HG02943 (cell line): Measurements from ENCODE around the gene ARMC10.
"Not testable (repeated sequence)": the region's sequence is repeated elsewhere in the genome, so short reads cannot be mapped to it uniquely, and the experiment has no call there.

Experiments used
- ATAC-seq: cut with Tn5 transposase; IDR thresholded peaks from one replicate; pipeline ENCODE4 v1.9.1; 2021; ENCODE audit warnings: mild to moderate bottlenecking, low read depth, moderate library complexity; ENCODE audit not compliant: unreplicated experiment

ARMC10 gene

GRCh38 chr7:103077318-103077717, 2.4 kb downstream of the ARMC10 start:
- no peak for ATAC-seq

GRCh38 chr7:103078226-103078625, 3.3 kb downstream of the ARMC10 start:
- ATAC-seq = not testable (repeated sequence)

DNA sequence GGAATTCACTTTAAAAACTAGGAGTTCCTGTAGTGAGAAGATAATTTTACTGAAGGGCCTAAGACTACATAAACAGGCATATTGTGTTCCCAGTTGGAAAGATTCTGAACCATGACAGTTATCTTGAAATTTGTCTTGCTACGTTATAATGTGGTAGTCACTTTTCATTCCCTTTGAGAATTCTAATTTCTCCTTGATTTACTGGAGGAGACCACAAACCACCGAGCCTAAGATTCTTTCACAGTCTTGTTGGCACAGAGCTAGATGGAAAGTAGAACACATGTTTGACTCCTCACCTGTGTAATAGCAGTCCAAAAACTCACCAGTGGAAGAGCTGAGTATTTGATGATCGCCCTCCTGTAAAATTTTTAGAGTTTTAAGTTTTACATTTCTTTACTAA, 4.9 kb downstream of the ARMC10 start:
- ATAC-seq = no peak

- no peak for ATAC-seq
Measured at GRCh38 chr7:103080923-103081322, 6.0 kb downstream of the ARMC10 start.

DNA sequence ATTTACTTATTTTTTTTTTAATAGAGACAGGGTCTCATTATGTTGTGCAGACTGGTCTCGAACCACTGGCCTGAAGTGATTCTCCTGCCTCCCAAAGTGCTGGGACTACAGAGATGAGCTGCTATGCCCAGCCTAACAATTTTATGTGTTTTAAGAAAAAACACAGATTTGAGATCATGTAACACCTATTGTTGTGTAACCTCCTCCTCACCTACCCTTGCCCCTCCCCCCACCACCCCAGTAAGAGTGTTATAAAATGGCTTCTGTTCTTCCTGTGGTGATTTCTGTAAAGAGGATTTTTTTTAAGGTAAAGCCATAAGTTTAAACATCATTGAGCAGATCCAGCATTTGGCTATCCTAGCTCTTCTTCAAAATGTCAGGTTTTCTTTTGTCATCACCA, 7.6 kb downstream of the ARMC10 start:
- no peak for ATAC-seq

GRCh38 chr7:103083210-103083609, 8.3 kb downstream of the ARMC10 start:
- no peak for ATAC-seq

DNA sequence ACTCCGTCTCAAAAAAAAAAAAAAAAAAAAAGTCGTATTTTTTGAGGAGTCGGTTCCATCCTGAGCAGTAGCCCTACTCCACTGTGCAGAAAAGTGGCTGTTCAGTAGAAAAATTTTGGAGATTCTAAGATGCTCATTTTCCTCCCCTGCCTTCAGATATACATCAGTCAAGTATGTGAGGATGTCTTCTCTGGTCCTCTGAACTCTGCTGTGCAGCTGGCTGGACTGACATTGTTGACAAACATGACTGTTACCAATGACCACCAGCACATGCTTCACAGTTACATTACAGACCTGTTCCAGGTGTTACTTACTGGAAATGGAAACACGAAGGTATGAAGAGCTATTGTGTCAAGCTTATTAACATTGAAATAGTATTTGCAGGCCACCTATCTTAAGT, 17.4 kb downstream of the ARMC10 start:
- not testable (repeated sequence) for ATAC-seq

DNA sequence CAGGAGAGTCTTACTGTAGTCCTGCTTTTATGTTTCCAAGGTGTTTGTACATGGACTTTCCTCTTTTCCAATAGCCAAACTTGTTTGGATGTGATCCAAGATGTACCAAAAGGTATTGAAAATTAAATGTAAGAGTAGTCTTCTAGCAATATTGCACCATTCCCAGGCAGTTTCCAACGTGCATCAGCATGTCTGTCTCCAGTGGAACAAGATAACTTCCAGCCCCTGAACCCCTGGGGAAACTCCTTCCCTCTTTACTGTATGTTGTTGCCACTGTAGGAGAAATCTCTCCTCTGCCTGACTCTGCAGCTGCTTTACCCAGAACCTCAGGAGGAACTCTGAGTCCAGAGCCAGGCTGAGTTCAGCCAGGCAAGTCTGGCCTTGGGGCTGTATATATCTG, 18.5 kb downstream of the ARMC10 start:
- ATAC-seq = no peak

DNA sequence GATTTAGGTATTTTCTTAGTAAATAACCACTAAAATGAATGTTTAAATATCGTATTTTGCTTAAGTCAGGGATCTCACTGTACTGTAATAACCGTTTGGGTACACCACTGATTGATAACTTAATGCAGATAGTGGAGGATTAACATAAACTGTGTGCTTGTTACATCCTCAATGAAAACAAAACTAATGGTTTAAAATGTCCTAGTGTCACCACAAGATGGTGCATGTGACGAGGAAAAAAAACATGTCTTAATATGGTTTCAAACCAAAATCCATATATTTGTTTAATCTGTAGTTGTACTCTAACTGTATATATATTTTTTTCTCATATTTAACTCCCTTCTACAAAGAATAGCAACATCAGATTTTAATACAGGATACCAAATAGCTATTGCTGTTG, 19.2 kb downstream of the ARMC10 start:
- ATAC-seq = no peak

- ATAC-seq = not testable (repeated sequence)
Measured at GRCh38 chr7:103095558-103095957, 20.6 kb downstream of the ARMC10 start.

DNA sequence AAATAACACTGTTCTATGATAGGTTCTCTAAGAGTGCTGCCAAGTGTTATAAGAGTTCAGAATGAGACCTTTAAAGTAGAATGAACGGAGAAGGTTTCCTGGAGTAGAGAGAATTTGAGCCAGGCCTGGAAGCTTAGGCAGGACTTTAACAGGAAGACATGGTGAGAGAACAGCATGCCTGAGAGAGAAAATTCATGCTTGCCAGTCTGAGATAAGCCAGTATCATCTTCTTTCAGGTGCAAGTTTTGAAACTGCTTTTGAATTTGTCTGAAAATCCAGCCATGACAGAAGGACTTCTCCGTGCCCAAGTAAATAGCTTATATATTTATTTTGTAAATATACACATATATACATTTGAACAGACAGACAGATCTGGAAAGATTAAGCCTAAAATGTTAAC, 22.1 kb downstream of the ARMC10 start:
- ATAC-seq = no peak

DNA sequence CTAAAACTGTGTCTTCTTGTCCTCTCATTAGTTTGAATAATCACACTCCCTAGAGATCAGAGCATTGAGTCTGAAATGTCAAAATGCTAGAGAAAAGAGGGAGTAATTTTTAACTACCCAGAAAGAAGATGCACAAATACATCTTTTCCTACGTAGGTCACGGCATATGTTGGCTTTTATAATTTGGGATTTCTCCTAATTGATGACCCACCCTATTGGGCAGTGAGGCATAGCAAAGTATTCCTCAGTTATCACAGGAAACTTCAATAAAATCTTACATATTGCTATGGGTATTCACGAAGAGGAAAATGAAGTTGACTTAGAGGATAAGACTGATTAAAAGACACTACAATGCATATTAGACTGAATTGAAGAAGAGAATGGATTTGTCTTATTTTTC, 25.4 kb downstream of the ARMC10 start:
- ATAC-seq = no peak

GRCh38 chr7:103101543-103101942, 26.6 kb downstream of the ARMC10 start:
- no peak for ATAC-seq

DNA sequence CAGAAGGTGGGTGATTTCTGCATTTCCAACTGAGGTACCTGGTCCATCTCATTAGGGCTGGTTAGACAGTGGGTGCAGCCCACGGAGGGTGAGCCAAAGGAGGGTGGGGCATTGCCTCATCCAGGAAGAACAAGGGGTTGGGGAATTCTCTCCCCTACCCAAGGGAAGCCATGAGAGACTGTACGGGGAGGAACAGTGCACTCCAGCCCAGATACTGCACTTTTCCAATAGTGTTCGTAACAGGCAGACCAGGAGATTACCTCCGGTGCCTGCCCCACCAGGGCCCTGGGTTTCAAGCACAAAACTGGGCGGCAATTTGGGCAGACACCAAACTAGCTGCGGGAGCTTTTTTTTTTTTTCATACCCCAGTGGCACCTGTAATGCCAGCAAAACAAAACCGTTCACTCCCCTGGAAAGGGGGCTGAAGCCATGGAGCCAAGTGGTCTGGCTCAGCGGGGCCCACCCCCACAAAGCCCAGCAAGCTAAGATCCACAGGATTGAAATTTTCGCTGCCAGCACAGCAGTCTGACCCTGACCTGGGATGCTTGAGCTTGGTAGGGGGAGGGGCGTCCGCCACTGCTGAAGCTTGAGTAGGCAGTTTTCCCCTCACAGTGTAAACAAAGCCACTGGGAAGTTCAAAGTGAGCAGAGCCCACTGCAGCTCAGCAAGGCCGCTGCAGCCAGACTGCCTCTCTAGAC, 31.2 kb downstream of the ARMC10 start:
- ATAC-seq = no peak

GRCh38 chr7:103106703-103107070, 31.7 kb downstream of the ARMC10 start:
- ATAC-seq = not testable (repeated sequence)

DNA sequence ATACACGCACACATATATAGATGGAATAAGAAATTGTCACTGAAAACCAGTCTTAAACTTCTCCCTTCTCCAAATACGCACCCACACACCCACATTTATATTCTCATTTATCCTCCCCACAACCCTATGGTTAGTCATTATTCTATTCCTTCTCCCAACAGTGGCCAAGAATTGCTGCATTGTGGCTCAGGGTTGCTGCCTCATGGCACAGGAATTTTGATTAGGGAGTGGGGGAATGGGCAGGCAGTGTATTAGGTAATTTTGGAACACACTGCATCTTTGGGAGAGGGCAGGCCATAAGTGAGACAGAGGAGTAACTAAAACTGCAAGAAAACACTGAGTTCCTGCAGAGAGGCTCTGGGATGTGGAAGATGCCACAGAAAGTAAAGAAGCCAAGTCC, 38.2 kb downstream of the ARMC10 start:
- ATAC-seq = no peak

GRCh38 chr7:103114576-103115008, 39.7 kb downstream of the ARMC10 start:
- no peak for ATAC-seq

DNA sequence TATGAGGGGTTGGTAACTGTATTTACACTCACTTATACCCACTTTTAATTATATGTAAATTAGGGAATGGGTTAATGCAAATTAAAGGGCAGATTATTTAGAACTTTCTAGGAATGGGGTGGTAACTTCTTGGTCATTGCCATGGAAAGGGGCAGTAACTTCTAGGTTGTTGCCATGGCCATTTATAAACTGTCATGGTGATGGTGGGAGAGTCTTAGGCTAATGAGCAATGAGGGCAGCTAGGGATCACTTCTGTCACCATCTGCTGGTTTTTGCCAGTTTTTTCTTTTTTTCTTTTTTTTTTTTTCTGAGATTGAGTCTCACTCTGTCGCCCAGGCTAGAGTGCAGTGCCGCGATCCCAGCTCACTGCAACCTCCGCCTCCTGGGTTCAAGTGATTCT, 40.8 kb downstream of the ARMC10 start:
- ATAC-seq = no peak

- ATAC-seq = no peak
Measured at GRCh38 chr7:103116511-103116910, 41.6 kb downstream of the ARMC10 start.

DNA sequence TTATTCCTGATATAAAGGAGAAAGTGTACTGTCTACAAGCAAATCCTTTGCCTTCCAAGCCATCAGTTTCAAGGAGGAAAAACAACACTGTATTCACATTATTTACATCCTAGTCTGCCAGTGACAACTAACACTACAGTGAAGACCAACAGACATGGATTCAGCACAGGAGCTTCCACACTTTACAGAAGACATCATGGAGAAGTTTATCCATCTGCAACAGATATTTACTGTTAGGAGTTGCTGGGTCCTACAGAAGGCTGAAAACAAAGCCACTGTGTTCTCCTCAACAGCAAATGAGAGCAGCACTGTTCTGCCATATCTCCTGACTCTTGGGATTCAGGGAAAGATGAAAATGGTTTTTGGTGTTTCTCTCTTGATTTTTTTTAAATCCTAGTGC, 42.1 kb downstream of the ARMC10 start:
- ATAC-seq = no peak

DNA sequence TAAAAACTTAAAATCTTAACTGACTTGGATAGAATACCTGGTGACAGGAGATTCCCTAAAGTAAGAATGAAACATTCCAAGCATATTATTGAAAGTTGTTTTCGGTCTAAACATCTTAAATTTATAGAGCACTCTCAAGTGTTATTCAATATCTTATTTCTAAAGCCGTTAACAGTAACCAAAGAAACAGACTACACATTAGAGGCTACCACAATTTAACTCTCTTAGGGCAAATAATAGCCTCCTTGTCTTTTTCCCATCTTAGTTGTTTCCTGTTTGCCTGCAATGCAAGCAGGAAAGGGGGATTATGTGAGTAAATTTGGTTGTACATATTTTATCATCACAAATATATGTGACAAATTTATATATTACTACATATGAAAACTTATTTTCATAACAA, 42.5 kb downstream of the ARMC10 start:
- no peak for ATAC-seq

- no peak for ATAC-seq
Measured at GRCh38 chr7:103119791-103120291, 44.9 kb downstream of the ARMC10 start.

DNA sequence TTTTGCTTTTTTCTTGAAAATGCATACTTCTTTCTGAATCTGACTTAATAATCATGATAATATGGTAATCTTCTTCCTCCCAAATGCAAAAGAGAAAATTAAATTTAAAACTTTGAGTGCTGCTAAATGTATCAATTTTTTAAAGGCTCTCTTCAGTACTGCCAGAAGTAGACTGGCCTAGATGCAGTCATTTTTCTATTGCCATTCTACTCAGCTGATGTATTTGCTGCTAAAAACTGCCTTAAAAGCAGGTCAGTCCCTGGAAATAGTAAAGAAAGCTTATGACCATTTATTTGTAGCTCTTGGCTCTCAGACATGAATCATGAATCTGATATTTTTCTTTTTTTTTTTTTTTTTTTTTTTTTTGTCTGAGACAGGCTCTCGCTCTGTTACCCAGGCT, 45.4 kb downstream of the ARMC10 start:
- ATAC-seq = no peak
